Measurements from ENCODE around the gene EFCAB12.

GRCh38 chr3:129435367-129435766 lies 6.9 kb upstream of the EFCAB12 start:
- no peak for TF ChIP-seq POLR2AphosphoS5 (IDR thresholded peaks at IDR 0.05; ENCODE audit: insufficient read depth in 1 of 2, low read depth in 1 of 2)
- TF ChIP-seq CTCF (IDR thresholded peaks at IDR 0.05) = no peak
- TF ChIP-seq POLR2A (IDR thresholded peaks at IDR 0.05) = no peak
